ENCODE data around the gene METTL25B.

METTL25B gene

DNA sequence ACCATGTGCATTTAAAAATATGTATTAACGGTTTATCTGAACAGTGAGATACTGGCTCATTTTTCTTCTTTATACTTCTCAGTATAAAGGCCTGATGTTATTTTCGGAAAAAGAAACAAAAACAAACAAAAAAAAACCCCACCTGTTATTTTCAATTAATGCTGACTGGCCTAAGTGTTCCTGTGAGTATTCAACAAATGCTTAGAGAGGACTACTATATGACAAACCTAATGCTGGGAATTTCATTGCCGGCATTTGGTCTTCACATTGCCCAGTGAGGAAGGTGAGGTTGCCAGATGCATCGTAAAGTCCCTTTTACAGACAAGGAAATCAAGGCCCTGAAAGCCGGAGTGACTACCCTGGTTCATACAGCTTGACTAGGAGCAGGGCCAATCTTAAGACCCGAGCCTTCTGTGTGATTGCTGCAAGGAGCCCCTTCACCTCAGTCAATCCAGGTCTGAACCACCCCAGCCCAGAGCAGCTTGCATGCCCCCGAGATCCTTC lies 12.0 kb downstream of the METTL25B start:
- no peak for DNase-seq (ENCODE audit: extremely low read depth, low read depth)
- TF ChIP-seq, protein P1, sequence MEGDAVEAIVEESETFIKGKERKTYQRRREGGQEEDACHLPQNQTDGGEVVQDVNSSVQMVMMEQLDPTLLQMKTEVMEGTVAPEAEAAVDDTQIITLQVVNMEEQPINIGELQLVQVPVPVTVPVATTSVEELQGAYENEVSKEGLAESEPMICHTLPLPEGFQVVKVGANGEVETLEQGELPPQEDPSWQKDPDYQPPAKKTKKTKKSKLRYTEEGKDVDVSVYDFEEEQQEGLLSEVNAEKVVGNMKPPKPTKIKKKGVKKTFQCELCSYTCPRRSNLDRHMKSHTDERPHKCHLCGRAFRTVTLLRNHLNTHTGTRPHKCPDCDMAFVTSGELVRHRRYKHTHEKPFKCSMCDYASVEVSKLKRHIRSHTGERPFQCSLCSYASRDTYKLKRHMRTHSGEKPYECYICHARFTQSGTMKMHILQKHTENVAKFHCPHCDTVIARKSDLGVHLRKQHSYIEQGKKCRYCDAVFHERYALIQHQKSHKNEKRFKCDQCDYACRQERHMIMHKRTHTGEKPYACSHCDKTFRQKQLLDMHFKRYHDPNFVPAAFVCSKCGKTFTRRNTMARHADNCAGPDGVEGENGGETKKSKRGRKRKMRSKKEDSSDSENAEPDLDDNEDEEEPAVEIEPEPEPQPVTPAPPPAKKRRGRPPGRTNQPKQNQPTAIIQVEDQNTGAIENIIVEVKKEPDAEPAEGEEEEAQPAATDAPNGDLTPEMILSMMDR (IDR thresholded peaks at IDR 0.05; ENCODE audit: low read depth, low read length, missing control alignments) = no peak
- peak overlapping the region; percentile 58 for H3K4me3 ChIP-seq (replicated peaks; ENCODE audit: low read depth, low read length)

- TF ChIP-seq, protein P1 (IDR thresholded peaks at IDR 0.05; ENCODE audit: low read depth, low read length, missing control alignments) = no peak
- DNase-seq (ENCODE audit: extremely low read depth, low read depth) = peak; percentile 99
- peak within 1 kb of the TSS; percentile 58 for H3K4me3 ChIP-seq (replicated peaks; ENCODE audit: low read depth, low read length)
Observed at GRCh38 chr1:156740741-156741480, 12.6 kb downstream of the METTL25B start, which contains the start of gene MRPL24. MRPL24 (minus strand) TSS chr1:156741088; CDS start chr1:156738704, 2,384 bp downstream.

DNA sequence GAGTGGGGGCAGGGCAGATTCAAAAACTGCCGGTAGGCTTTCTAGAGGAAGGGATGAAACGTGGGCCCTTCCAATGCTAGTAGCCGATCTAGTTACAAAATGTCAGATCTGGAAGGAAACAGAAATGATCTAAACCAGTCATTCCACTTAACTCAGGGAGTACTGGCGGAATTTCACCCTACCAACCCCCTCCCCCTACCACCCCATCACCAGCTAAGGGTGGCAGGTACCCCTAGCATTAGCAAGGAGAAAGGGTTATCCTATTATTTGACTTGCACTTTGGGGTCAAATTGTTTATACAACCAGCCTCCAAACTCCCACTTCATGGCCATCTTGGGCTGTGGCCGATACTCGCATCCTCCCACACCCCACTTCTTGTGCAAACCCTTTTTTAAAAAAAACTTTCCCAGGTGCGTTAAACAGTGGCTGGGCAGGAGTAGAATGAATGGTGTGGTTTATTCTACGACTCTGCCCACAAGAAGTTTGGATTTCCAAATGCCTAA lies 13.3 kb downstream of the METTL25B start:
- 0 out of 2 replicates have a peak overlapping the region, but pooled peaks have one; percentile 6 for H3K4me3 ChIP-seq (replicated peaks; ENCODE audit: low read depth, low read length)
- DNase-seq (ENCODE audit: extremely low read depth, low read depth) = no peak
- TF ChIP-seq, protein P1 (IDR thresholded peaks at IDR 0.05; ENCODE audit: low read depth, low read length, missing control alignments) = no peak

DNA sequence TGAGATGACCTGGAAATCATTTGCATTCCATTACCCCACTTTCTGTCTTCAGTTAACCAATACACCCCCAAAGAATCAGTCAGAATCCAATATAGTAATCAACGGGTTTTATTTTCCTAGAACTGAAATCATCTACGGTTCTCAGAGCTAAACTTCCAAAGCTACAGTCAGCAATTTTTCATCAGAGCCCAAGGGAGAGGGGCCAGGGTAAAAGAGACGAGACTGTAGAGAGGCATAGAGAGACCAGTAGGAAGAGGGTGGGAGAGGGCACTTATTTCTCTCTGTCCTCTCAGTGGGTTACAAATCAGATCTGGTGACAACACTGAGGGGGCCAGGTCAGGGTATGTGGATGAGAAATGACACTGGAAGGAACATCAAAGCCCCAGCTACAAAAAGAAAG lies 13.7 kb downstream of the METTL25B start:
- no peak for DNase-seq (ENCODE audit: extremely low read depth, low read depth)
- H3K4me3 ChIP-seq (replicated peaks; ENCODE audit: low read depth, low read length) = no peak overlapping the region
- TF ChIP-seq, protein P1 (IDR thresholded peaks at IDR 0.05; ENCODE audit: low read depth, low read length, missing control alignments) = no peak

GRCh38 chr1:156742801-156743200 lies 14.5 kb downstream of the METTL25B start:
- TF ChIP-seq, protein P1 (IDR thresholded peaks at IDR 0.05; ENCODE audit: low read depth, low read length, missing control alignments) = no peak
- no peak overlapping the region for H3K4me3 ChIP-seq (replicated peaks; ENCODE audit: low read depth, low read length)
- DNase-seq (ENCODE audit: extremely low read depth, low read depth) = no peak

GRCh38 chr1:156743367-156744302 lies 15.4 kb downstream of the METTL25B start:
- TF ChIP-seq, protein P1 (IDR thresholded peaks at IDR 0.05; ENCODE audit: low read depth, low read length, missing control alignments) = no peak
- DNase-seq (ENCODE audit: extremely low read depth, low read depth) = no peak
- H3K4me3 ChIP-seq (replicated peaks; ENCODE audit: low read depth, low read length) = no peak overlapping the region

All from HFF-Myc (cell line).